Bronchial epithelial cell (primary cell): ENCODE data around the gene STK40. TPM values are rescaled to one million over a fixed set of nuclear protein-coding genes. Genes with fewer than 3 reads are reported as not detected.

Experiments
- DNase-seq: peaks from one replicate; pipeline ENCODE4 v3.0.0-alpha.2; 2010; ENCODE audit warnings: low read depth
- FAIRE-seq: peaks from 2 replicates; lab custom pipeline; 2011; peaks lifted over from hg19 to GRCh38; lab: Jason Lieb, UNC
- H3K27me3 ChIP-seq: 2 replicates; pipeline ENCODE4 v1.5.1; 2011; ENCODE audit warnings: low read length; ENCODE audit not compliant: control insufficient read depth, insufficient read depth
- H3K36me3 ChIP-seq: 2 replicates; pipeline ENCODE4 v1.5.1; 2011; ENCODE audit warnings: low read length; ENCODE audit not compliant: control insufficient read depth, insufficient read depth
- H3K4me3 ChIP-seq: 2 replicates; pipeline ENCODE4 v1.5.1; 2011; ENCODE audit warnings: mild to moderate bottlenecking, low read depth, low read length, control low read depth
- total RNA-seq: library from RNA; depleted of rRNA; stranded (reverse); fragments of >200 nt; gene quantifications from 2 replicates; pipeline ENCODE4 v1.2.1, GENCODE V29; 2014
- TF ChIP-seq, protein P1 (sequence below): IDR thresholded peaks from 2 replicates; pipeline ENCODE4 v1.5.1; 2011; ENCODE audit warnings: mild to moderate bottlenecking, moderate library complexity, low read length, control low read depth, inconsistent platforms; ENCODE audit not compliant: insufficient read depth, severe bottlenecking

Gene STK40
- total RNA-seq, 1 donor from 2014 or later: 9.0 TPM

GRCh38 chr1:36295390-36295789 is 90.3 kb downstream of the STK40 start:
- Histone ChIP-seq H3K27me3 (no peaks in the 10 kb centered on the region), H3K36me3 (peaks cover 17% of the 10 kb centered on the region), H3K4me3 (no peak overlapping the region)
- TF ChIP-seq, protein P1, sequence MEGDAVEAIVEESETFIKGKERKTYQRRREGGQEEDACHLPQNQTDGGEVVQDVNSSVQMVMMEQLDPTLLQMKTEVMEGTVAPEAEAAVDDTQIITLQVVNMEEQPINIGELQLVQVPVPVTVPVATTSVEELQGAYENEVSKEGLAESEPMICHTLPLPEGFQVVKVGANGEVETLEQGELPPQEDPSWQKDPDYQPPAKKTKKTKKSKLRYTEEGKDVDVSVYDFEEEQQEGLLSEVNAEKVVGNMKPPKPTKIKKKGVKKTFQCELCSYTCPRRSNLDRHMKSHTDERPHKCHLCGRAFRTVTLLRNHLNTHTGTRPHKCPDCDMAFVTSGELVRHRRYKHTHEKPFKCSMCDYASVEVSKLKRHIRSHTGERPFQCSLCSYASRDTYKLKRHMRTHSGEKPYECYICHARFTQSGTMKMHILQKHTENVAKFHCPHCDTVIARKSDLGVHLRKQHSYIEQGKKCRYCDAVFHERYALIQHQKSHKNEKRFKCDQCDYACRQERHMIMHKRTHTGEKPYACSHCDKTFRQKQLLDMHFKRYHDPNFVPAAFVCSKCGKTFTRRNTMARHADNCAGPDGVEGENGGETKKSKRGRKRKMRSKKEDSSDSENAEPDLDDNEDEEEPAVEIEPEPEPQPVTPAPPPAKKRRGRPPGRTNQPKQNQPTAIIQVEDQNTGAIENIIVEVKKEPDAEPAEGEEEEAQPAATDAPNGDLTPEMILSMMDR: no peak
- DNase-seq (no peak), FAIRE-seq (no peak)

Other genes with a start within 250 kb of the STK40 start
- gene TRAPPC3, start 236.4 kb downstream of the STK40 start, total RNA-seq: 86.8 and 105 TPM in 2 replicates
- 54.5 and 75.1 TPM in 2 replicates for gene MAP7D1, start 229.8 kb downstream of the STK40 start, total RNA-seq
- gene THRAP3, start 161.5 kb downstream of the STK40 start, total RNA-seq: 82.3 and 82.4 TPM in 2 replicates
- gene SH3D21, start 79.6 kb downstream of the STK40 start, total RNA-seq: 2.6 and 6.9 TPM in 2 replicates
- gene EVA1B, start 62.3 kb downstream of the STK40 start, total RNA-seq: 17.4 and 20.5 TPM in 2 replicates
- 7.6 and 11.5 TPM in 2 replicates for gene LSM10, start 12.0 kb upstream of the STK40 start, total RNA-seq
- gene OSCP1, start 64.5 kb upstream of the STK40 start, total RNA-seq: 3.7 and 8.8 TPM in 2 replicates
- 64.5 and 81.0 TPM in 2 replicates for gene MRPS15, start 78.5 kb upstream of the STK40 start, total RNA-seq
- 0.79 TPM in 1 of 2 replicates, not detected in the other for gene CSF3R, start 97.0 kb upstream of the STK40 start, total RNA-seq